Mesodermal cell (in vitro differentiated cells): Measurements from ENCODE around the gene SLC45A1.

Experiments
- H3K27ac ChIP-seq: 2 replicates; pipeline ENCODE4 v1.7.0; 2013; ENCODE audit warnings: mild to moderate bottlenecking, low read depth, low read length, moderate library complexity; ENCODE audit not compliant: severe bottlenecking
- H3K36me3 ChIP-seq: 2 replicates; pipeline ENCODE4 v1.7.1; 2013; ENCODE audit warnings: mild to moderate bottlenecking, low read length, moderate library complexity; ENCODE audit not compliant: control insufficient read depth, insufficient read depth
- H3K4me1 ChIP-seq: one replicate; pipeline ENCODE4 v1.7.1; 2013; ENCODE audit warnings: mild to moderate bottlenecking, low read length; ENCODE audit not compliant: insufficient read depth, control insufficient read depth, poor library complexity, severe bottlenecking
- H3K4me3 ChIP-seq: 2 replicates; pipeline ENCODE4 v1.7.0; 2013; ENCODE audit warnings: low read length, control low read depth, mild to moderate bottlenecking; ENCODE audit not compliant: insufficient read depth, poor library complexity, severe bottlenecking; ENCODE audit errors: extremely low read depth
- H3K9me3 ChIP-seq: 2 replicates; pipeline ENCODE4 v1.7.1; 2013; ENCODE audit warnings: mild to moderate bottlenecking, low read length, moderate library complexity; ENCODE audit not compliant: control insufficient read depth
- WGBS, 2 experiments: methylation state at CpG; one replicate each; pipeline ENCODE4 v1.1.5; 2013; ENCODE audit warnings: missing lambda C conversion rate in 2 of 2; ENCODE audit not compliant: insufficient coverage in 2 of 2; 5-methylcytosine and 5-hydroxymethylcytosine counted together

Gene SLC45A1

DNA sequence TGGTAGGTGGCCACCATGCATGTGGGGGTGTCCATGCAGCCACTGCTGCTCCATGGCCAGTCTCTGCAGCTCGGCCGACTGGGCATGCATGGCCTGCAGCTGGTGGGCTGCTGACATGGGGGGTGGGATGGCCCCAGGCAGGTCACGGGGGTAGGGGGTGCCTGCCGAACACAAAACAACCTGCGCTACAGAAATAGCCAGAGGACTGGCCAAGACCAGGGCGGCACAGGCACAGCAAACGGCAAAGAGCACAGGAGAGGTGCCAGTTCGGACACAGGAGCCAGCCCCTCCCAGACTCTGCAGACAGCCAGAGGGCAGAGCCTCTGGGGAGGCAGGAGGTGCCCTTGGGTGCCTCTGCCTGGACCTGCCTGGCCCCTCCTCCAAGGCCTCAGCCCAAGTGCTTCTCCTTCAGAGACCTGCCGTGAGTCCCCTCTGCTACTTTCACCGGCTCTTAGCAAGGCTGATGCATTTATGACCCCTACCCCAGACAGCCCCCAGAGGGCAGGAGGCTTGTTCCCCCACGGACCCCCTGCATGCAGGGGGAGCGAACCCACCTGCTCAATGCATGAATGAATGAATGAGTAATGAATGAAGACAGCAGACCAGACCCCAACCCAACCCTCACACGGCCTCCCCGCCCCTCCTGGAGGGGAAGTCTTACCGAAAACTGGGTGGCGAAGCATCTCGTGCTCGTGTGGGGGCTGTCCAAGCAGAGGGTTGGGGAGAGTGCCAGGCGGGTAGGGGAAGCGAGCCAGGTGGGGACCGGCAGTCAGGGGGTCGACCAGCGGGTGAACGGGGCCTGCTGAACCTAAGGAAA is 37.7 kb downstream of the SLC45A1 start:
- no peak overlapping the region for H3K4me3 ChIP-seq
- H3K36me3 ChIP-seq, result peaks cover 87% of the 10 kb centered on the region
- H3K27ac ChIP-seq, result peak overlapping the region; percentile 5
- no peaks in the 10 kb centered on the region for H3K9me3 ChIP-seq
- 97% methylated on average over 16 to 17 of the region's 24 CpGs for WGBS, 2 experiments
- peaks cover 2% of the 10 kb centered on the region for H3K4me1 ChIP-seq

DNA sequence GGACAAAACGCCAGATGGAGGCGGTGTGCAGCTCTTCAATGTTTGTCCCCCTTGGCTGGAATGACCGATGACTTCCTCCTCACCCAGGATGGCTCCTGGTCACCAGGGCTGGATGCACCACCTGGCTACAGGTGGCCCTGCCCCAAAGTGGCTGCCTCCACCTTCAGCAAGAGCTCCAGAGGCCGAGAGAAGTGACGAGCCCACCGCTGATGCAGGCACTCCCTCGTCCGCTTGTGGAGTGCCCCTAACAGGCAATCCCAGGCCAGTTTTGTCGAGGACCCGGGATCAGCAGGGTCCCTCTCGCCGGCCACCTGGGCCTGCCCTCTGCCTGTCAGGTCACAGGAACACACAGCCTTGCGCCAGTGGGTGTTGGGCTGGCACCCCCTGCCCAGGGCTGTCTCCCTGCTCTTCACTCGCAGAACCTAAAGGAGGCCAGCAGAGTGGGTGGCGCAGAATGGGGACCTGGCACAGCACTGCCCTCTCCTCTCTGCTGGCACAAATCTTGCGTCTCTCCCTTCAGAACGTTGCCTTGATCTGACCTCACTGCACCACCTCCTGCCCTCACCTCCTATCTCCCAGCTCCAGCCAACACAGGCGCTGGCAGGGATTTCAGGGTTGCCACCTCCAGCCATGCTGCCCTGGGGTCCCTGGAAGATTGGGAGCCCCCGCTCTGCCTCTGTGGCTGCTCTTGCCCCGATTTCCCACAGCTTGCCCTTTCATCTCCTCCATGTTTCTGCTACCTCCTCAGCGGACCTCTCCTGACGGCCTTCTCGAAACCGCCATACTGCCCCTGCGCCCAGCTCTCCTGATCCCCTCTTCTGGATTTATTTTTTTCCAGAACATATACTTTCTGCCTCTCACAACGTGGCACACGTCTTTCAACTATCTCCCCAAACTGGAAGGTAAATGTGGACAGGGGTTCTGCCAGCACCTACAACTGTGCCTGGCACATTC is 38.6 kb downstream of the SLC45A1 start:
- H3K36me3 ChIP-seq, result peaks cover 94% of the 10 kb centered on the region
- H3K27ac ChIP-seq, result no peak overlapping the region
- H3K9me3 ChIP-seq, result no peaks in the 10 kb centered on the region
- WGBS, 2 experiments, result 95 to 97% methylated on average over 25 to 26 of the region's 27 CpGs
- no peak overlapping the region for H3K4me3 ChIP-seq
- H3K4me1 ChIP-seq, result peaks cover 2% of the 10 kb centered on the region

DNA sequence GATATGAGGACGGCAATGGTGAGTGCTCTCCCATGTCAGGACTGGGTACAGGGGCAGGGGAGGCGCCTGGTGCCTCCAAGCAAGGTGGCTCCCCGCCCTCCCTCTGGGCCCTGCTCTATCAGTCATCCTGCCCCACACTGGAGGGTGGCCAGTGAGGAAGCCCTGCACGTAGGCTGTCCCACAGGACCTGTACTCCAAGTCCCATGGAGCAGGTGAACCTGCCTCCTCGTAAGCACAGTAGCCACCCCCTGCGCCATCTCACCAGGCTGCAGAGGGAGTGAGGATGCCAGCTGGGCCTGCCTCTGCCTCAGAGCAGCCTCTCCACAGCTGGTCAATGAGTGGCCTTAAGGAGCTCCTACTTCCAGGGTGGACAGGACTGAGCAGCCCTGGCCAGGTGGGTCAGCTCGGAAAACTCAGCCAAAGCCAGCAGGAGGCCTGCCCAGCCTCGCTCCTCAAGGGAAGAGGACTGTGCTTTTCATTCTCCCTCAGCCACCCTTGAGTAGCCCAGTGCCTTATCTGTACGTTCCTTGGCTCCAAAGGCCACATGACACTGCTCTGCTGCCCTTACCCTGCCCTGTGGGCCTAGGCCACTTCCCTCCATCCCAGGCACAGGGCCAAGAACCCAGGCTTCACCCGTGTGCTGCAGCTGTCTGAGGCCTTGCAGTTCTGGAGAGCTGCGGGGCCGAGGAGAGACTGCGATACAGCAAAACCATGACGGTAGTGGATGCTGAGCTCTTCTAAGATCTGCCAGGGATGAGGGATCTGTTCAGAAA is 39.6 kb downstream of the SLC45A1 start:
- H3K36me3 ChIP-seq, result peaks cover 97% of the 10 kb centered on the region
- peaks cover 2% of the 10 kb centered on the region for H3K4me1 ChIP-seq
- no peak overlapping the region for H3K27ac ChIP-seq
- 92 to 96% methylated on average over 12 to 14 of the region's 14 CpGs for WGBS, 2 experiments
- no peak overlapping the region for H3K4me3 ChIP-seq
- H3K9me3 ChIP-seq, result no peaks in the 10 kb centered on the region

DNA sequence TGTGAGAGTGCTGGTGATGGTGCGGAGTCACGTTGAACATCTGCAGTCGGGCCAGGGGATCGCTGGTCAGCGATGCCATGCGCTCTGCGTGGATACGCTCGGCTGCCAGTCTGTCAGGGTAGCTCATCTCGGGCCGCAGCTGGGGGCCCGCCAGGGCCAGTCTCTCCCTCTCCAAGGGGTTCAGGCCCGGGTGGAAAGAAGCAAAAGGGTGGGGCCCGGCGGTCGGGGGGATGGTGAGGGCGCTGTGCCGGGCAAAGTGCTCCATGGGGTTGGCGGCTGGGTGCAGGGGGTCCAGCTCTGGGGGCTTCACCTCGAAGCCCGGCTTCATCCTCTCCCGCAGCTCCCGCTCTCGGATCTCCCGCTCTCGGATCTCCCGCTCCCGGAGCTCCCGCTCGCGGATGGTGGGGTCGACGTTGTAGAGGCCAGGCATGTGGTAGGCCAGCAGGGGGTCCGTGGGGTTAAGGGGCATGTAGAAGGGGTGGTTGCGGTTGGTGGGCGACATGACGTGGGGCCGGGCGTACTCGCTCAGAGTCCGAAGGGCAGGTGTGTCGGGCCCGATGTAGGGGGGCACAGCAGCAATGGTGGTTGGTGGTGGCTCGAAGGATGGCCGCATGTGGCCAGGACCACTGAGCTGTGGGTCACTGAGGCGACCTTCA is 40.5 kb downstream of the SLC45A1 start:
- no peaks in the 10 kb centered on the region for H3K4me1 ChIP-seq
- H3K36me3 ChIP-seq, result peaks cover 97% of the 10 kb centered on the region
- no peak overlapping the region for H3K4me3 ChIP-seq
- 97% methylated on average over 41 to 42 of the region's 46 CpGs for WGBS, 2 experiments
- no peaks in the 10 kb centered on the region for H3K9me3 ChIP-seq
- H3K27ac ChIP-seq, result no peak overlapping the region

DNA sequence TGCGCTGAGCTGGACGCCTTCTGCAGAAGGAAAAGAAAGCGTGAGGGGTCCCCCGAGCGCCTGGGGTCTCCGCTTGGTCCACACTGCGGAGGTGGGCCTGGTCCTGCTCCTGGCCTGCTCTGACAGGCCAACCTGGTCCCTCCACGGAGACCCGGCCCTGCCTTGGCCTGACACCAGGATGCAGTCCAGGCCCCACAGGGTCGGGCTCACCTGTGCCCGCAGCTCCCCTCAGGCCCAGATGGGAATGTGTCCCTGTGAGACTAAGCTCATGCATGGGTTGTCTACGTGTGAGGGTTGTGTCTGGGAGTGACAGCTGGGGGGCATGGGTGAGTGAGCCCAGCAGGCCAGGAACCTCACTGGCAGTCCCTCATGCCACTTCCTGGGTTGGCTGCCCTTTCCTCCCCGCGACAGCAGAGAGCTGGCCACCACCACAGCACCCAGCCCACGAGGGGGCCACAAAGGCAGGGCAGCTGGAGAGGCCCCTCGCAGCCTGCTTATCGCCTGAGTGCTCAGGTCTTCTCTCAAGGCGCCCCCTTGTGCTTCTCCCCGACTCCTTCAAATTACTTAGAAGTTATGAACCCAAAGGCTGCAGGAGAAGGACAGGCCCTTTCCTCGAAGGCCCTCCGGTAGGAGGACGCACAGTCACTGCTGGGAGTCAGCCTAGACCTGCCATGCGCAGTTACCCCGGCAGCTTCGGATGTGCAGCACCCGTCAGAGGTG is 41.1 kb downstream of the SLC45A1 start:
- Histone ChIP-seq H3K4me1 (no peaks in the 10 kb centered on the region), H3K4me3 (no peak overlapping the region), H3K36me3 (peaks cover 97% of the 10 kb centered on the region), H3K9me3 (no peaks in the 10 kb centered on the region), H3K27ac (peak overlapping the region; percentile 10)
- WGBS, 2 experiments, result 97% methylated on average over 19 to 23 of the region's 26 CpGs

DNA sequence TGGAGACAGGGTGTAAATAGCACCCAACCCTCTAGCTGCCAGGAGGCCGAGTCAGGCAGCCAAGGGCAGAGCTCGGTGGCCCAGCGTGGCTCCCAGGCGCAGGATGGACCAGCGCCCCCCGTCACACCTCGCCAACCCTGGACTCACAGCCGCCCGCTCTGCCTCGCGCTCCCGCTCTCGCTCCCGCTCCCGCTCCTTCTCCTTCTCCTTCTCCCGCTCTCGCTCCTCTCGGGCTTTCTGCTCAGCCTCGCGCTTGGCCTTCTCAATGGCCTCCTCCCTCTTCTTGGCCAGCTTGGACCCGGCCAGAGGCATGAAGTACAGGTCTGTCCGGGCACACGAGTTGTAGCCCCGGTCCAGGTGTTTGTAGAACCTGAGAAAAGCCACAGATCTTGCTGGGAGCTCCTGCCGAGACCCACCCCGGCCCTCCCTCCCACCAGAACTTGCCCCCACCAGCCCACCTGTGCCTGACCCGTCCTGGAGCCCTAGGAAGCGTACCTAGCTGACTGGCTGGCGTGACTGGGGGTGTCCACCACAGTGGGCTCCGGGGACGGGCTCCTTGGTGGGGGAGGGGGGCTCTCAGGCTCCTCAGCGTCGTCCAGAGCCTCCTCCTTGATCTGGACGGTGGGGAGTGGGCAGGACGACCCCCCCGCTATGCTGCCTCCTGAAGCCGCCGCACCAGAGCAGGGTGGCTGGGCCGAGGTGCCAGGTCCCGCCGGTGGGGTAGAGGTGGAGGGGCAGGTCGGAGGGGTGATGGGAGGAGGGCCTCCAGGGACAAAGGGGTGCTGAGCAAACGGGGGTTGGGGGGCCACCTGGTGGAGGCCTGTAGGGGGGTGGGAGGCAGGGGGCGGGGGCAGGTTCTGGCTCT is 41.9 kb downstream of the SLC45A1 start:
- Histone ChIP-seq H3K27ac (peak overlapping the region; percentile 10), H3K9me3 (no peaks in the 10 kb centered on the region), H3K36me3 (peaks cover 96% of the 10 kb centered on the region), H3K4me3 (no peak overlapping the region), H3K4me1 (no peaks in the 10 kb centered on the region)
- 98% methylated on average over 28 to 33 of the region's 44 CpGs for WGBS, 2 experiments

DNA sequence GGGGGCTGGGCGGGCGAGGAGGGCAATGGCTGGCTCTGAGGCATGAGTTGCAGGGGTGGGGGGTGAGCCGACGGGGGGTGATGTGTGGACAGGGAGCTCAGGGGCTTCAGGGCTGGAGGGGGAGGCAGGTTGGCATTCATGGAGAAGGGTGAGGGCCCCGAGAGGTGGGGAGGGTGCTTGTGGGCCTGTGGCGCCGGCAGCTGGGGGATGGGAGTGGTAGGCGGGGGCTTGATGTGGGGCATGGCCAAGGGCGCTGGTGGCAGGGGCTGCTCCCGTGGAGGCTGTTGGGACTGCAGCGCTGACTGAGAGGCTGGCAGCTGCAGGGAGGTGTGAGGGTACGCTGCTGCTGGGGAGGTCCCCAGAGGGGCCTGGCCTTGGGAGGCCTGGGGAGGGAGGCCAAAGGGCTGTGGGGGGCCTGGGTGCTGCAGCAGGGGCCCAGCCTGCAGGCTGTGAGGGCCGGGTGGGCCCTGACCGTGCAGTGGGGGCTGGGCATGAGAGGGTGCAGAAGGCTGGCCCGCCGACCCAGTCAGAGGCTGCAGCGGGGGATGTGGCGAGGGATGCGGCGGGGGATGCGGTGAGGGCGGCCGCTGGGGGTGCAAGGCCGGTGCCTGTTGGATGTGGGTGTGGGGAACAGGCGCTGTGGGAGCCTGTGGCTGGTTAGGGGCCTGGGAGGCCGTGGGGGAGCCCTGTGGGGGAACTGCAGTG is 42.7 kb downstream of the SLC45A1 start:
- no peak overlapping the region for H3K4me3 ChIP-seq
- H3K9me3 ChIP-seq, result no peaks in the 10 kb centered on the region
- H3K27ac ChIP-seq, result no peak overlapping the region
- H3K4me1 ChIP-seq, result no peaks in the 10 kb centered on the region
- H3K36me3 ChIP-seq, result peaks cover 96% of the 10 kb centered on the region
- WGBS, 2 experiments, result 88 to 98% methylated on average over 3 to 22 of the region's 26 CpGs

DNA sequence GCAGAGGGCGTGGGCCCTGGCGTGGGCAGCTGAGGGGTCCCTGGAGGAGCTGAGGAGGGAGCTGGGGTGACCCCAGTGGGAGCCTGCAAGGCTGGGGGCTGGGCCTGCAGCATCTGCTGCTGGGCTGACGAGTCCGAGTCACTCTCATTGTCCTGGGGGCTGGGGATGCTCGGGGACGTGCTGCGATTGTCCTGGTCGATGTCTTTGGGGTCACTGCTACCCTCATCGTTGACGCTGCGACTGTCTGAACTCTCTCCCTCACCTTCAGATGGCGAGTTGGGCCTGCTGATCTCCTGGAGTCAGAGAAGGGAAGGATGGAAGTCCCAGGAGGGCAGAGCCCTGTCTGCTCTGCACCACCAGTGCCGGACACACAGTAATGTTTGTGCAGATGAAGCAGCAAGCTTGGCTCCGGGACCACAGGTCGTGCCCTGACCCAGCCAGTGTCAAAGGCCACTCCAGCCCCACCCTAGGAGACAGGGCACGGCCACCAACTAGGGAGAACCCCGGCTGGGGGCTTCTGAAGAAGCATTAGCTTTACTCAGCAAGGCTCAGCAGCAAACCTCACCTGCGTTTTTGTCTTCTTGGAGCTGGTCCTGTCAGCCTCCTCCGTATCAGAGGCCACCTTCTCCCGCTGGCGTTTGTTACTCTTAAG is 43.4 kb downstream of the SLC45A1 start:
- WGBS, 2 experiments, result 95 to 97% methylated on average over 17 to 20 of the region's 21 CpGs
- Histone ChIP-seq H3K36me3 (peaks cover 96% of the 10 kb centered on the region), H3K9me3 (no peaks in the 10 kb centered on the region), H3K4me3 (no peak overlapping the region), H3K4me1 (no peaks in the 10 kb centered on the region), H3K27ac (no peak overlapping the region)
